Measurements from ENCODE around the gene DARS2.

Gene DARS2

GRCh38 chr1:173789841-173790240 is 34.6 kb upstream of the DARS2 start:
- TF ChIP-seq TAF1 (IDR thresholded peaks at IDR 0.05; ENCODE audit: borderline replicate concordance, insufficient read depth, low read length): no peak
- TF ChIP-seq POLR2AphosphoS5 (IDR thresholded peaks at IDR 0.05; ENCODE audit: low read depth, low read length): no peak
- no peak for TF ChIP-seq SIN3A (IDR thresholded peaks at IDR 0.05; ENCODE audit: borderline replicate concordance, insufficient read depth, low read length)
- TF ChIP-seq FOXP2 (optimal IDR thresholded peaks at IDR 0.05; ENCODE audit: borderline replicate concordance, extremely low read depth, extremely low read length, insufficient read depth): no peak
- no peak for TF ChIP-seq REST (IDR thresholded peaks at IDR 0.05; ENCODE audit: insufficient read depth in 1 of 2, low read depth in 2 of 2, low read length in 2 of 2)

GRCh38 chr1:173798078-173798477 is 26.4 kb upstream of the DARS2 start:
- TF ChIP-seq FOXP2 (optimal IDR thresholded peaks at IDR 0.05; ENCODE audit: borderline replicate concordance, extremely low read depth, extremely low read length, insufficient read depth): no peak

- no peak for TF ChIP-seq POLR2AphosphoS5 (IDR thresholded peaks at IDR 0.05; ENCODE audit: low read depth, low read length)
- TF ChIP-seq REST (IDR thresholded peaks at IDR 0.05; ENCODE audit: insufficient read depth in 1 of 2, low read depth in 2 of 2, low read length in 2 of 2): no peak
- TF ChIP-seq TAF1 (IDR thresholded peaks at IDR 0.05; ENCODE audit: borderline replicate concordance, insufficient read depth, low read length): no peak
- no peak for TF ChIP-seq FOXP2 (optimal IDR thresholded peaks at IDR 0.05; ENCODE audit: borderline replicate concordance, extremely low read depth, extremely low read length, insufficient read depth)
- no peak for TF ChIP-seq SIN3A (IDR thresholded peaks at IDR 0.05; ENCODE audit: borderline replicate concordance, insufficient read depth, low read length)
These were observed 21.5 kb upstream of the DARS2 start for GRCh38 chr1:173802961-173803360.

- TF ChIP-seq POLR2AphosphoS5 (IDR thresholded peaks at IDR 0.05; ENCODE audit: low read depth, low read length): no peak
- TF ChIP-seq REST (IDR thresholded peaks at IDR 0.05; ENCODE audit: insufficient read depth in 1 of 2, low read depth in 2 of 2, low read length in 2 of 2): no peak
- no peak for TF ChIP-seq TAF1 (IDR thresholded peaks at IDR 0.05; ENCODE audit: borderline replicate concordance, insufficient read depth, low read length)
- TF ChIP-seq SIN3A (IDR thresholded peaks at IDR 0.05; ENCODE audit: borderline replicate concordance, insufficient read depth, low read length): no peak
- TF ChIP-seq FOXP2 (optimal IDR thresholded peaks at IDR 0.05; ENCODE audit: borderline replicate concordance, extremely low read depth, extremely low read length, insufficient read depth): no peak
These were observed 6.0 kb upstream of the DARS2 start for GRCh38 chr1:173818459-173818858.

- TF ChIP-seq FOXP2 (optimal IDR thresholded peaks at IDR 0.05; ENCODE audit: borderline replicate concordance, extremely low read depth, extremely low read length, insufficient read depth) (no peak), TAF1 (IDR thresholded peaks at IDR 0.05; ENCODE audit: borderline replicate concordance, insufficient read depth, low read length) (no peak), SIN3A (IDR thresholded peaks at IDR 0.05; ENCODE audit: borderline replicate concordance, insufficient read depth, low read length) (no peak), REST (IDR thresholded peaks at IDR 0.05; ENCODE audit: insufficient read depth in 1 of 2, low read depth in 2 of 2, low read length in 2 of 2) (no peak), POLR2AphosphoS5 (IDR thresholded peaks at IDR 0.05; ENCODE audit: low read depth, low read length) (no peak)
These were observed 2.8 kb upstream of the DARS2 start for GRCh38 chr1:173821680-173822079.
